Stimulated activated naive CD8-positive, alpha-beta T cell treated with anti-CD3 and anti-CD28 coated beads, Interleukin-15, Interleukin-2, amounts not matched to agents 100 ng/mL and 50 ng/mL, for 24 hours (primary cell): ENCODE results near the gene SORCS2.

Source experiments
- H3K27ac Mint-ChIP-seq: one replicate; pipeline ENCODE4 v1.8.0; 2021; ENCODE audit warnings: mild to moderate bottlenecking, mixed read lengths
- H3K27me3 Mint-ChIP-seq: one replicate; pipeline ENCODE4 v1.8.0; 2021; ENCODE audit warnings: mixed read lengths
- H3K36me3 Mint-ChIP-seq: one replicate; pipeline ENCODE4 v1.8.0; 2021; ENCODE audit warnings: low read depth, mixed read lengths
- H3K4me1 Mint-ChIP-seq: one replicate; pipeline ENCODE4 v1.8.0; 2021; ENCODE audit warnings: low read depth, mixed read lengths
- H3K4me3 Mint-ChIP-seq: one replicate; pipeline ENCODE4 v1.8.0; 2021; ENCODE audit warnings: mild to moderate bottlenecking, mixed read lengths
- H3K9me3 Mint-ChIP-seq: one replicate; pipeline ENCODE4 v1.8.0; 2021; ENCODE audit warnings: mixed read lengths

SORCS2 gene

DNA sequence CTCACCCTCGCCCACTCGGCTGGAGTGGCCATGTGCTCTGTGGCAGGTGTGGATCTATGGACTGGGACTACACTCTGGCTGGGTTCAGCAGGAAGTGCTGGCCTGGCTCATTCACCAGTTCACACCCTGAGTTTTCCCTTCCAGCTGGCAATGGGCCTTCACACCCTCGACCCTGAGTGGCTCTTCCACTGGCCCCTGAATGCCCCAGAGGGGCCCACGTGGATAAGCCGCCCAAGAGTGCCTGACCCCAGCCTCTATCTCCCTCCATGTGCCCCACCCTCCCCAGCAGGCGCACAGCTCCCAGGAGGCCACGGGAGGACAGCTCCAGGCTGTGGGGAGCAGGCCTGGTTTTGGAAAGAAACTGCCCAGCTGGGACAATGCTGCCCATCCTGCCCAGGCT is 513.3 kb downstream of the SORCS2 start:
- H3K4me3 Mint-ChIP-seq: no peak overlapping the region
- no peaks in the 10 kb centered on the region for H3K4me1 Mint-ChIP-seq
- no peak overlapping the region for H3K27ac Mint-ChIP-seq
- no peaks in the 10 kb centered on the region for H3K36me3 Mint-ChIP-seq
- no peaks in the 10 kb centered on the region for H3K9me3 Mint-ChIP-seq
- no peaks in the 10 kb centered on the region for H3K27me3 Mint-ChIP-seq

DNA sequence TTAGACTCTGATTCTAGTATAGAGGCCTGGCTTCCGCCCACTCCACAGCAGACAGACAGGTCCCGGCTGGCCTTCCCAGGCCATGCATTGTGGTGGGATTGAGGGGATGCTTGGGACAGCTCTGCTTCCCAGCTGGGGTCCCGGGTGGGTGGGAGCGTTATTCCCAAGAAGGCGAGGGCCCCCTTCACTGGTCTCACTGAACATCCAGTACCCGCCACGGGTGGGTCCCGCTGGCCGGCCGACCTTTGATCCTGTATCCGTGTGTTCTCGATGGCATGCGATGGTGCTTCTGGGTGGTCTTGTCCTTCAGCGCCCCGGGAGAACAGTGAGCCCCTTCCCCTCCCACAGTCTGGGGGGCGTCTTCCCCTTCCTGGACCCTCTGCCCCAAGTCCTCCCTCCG is 515.9 kb downstream of the SORCS2 start:
- H3K4me3 Mint-ChIP-seq: no peak overlapping the region
- H3K4me1 Mint-ChIP-seq: no peaks in the 10 kb centered on the region
- H3K27ac Mint-ChIP-seq: no peak overlapping the region
- H3K9me3 Mint-ChIP-seq: no peaks in the 10 kb centered on the region
- no peaks in the 10 kb centered on the region for H3K36me3 Mint-ChIP-seq
- H3K27me3 Mint-ChIP-seq: no peaks in the 10 kb centered on the region

DNA sequence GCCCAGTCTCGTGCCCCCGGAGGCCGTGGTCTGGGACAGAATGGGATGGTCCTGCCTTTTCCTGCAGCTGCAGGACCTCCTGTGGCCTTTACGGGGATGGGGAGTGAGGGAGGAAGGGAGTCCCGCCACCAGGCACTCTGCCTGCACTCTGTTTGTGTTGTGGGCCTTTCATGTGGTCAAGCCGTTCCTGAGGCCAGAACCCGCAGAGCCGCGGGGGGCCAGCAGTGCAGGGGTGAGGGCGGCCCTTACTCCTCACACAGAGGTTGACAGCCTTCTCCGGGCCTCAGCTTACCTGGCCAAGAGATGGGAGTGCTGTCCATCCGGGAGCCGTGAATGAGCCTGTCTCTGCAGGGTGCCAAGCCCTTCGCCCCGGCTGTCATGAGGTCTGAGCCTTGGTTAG is 516.6 kb downstream of the SORCS2 start:
- no peaks in the 10 kb centered on the region for H3K36me3 Mint-ChIP-seq
- no peaks in the 10 kb centered on the region for H3K4me1 Mint-ChIP-seq
- H3K27ac Mint-ChIP-seq: no peak overlapping the region
- no peaks in the 10 kb centered on the region for H3K9me3 Mint-ChIP-seq
- no peaks in the 10 kb centered on the region for H3K27me3 Mint-ChIP-seq
- no peak overlapping the region for H3K4me3 Mint-ChIP-seq

DNA sequence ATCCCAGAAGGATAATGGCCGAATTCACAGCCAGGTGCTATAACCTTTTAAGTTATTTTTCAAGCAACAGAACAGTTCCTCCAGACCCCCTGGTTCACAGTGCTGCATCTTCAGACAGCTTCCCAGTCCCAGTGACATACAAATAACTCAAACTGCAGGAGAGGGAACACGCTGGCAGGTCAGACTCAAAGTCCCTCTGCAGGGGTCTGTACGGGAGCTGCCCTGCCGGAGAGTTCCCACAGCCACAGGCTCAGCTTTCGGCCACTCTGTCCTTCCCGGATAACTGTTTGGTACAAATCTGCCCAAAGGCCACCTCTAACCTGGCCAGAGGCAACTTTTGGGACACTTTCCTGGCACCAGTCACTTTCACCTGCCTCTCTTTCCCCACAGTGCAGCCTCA is 517.1 kb downstream of the SORCS2 start:
- H3K4me1 Mint-ChIP-seq: no peaks in the 10 kb centered on the region
- H3K4me3 Mint-ChIP-seq: no peak overlapping the region
- H3K27ac Mint-ChIP-seq: no peak overlapping the region
- H3K36me3 Mint-ChIP-seq: no peaks in the 10 kb centered on the region
- H3K27me3 Mint-ChIP-seq: no peaks in the 10 kb centered on the region
- no peaks in the 10 kb centered on the region for H3K9me3 Mint-ChIP-seq

DNA sequence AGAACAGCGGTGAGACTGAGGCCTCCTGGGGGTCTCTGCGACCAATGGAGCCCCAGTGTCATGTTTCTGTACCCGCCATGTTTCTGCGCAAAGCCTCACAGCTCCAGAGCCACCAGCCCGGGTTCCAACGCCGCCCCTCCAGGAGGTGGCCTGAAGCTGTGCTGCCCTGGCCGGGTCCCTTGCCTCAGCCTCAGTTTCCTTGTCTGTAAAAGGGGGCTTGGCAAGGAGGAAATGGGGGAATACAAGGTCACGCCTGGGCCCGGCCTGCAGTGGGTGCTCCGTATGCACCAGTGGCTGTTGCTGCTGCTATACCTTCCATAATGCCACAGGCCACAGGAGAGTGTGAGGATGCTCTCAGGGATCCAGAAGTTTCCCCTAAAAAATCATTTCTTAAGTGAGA is 517.8 kb downstream of the SORCS2 start:
- no peaks in the 10 kb centered on the region for H3K36me3 Mint-ChIP-seq
- no peaks in the 10 kb centered on the region for H3K4me1 Mint-ChIP-seq
- no peaks in the 10 kb centered on the region for H3K27me3 Mint-ChIP-seq
- H3K9me3 Mint-ChIP-seq: no peaks in the 10 kb centered on the region
- no peak overlapping the region for H3K4me3 Mint-ChIP-seq
- H3K27ac Mint-ChIP-seq: no peak overlapping the region

DNA sequence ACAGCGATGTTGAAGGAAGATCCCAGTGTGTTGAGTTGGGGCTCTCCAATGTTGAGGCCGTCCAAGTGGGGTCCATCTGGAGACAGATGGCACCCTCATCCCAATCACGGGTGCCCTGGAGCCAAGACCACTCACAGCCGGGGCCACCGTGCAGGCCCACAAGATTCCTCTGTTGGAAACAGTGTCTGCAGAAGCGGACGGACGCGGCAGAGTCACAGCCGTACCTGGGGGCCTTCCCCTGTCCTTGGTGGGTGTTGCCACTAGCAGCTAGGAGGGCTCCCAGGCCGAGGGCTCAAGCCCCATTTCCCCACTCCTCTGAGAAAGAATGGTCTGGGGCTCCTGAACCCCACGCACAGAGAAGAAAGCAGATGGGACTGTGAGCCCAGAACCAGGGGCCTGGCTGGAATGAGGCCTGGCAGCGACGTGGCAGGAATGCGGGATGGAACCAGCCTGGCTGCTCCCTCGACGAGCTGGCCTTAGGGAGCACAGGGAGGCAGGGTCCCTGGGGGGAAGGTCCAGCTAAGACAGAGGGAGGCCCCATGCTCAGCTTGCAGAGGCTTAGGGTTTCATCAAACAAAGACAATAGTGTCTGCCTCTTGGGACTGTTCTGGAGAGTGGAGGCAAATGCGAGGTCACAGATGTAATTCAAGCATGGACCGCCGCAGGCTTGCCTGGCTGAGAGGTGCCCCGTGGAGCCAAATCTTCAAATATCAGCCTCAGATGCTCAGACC is 518.4 kb downstream of the SORCS2 start:
- Mint-ChIP-seq H3K9me3 (no peaks in the 10 kb centered on the region), H3K36me3 (no peaks in the 10 kb centered on the region), H3K27ac (no peak overlapping the region), H3K4me1 (no peaks in the 10 kb centered on the region), H3K27me3 (no peaks in the 10 kb centered on the region), H3K4me3 (no peak overlapping the region)

DNA sequence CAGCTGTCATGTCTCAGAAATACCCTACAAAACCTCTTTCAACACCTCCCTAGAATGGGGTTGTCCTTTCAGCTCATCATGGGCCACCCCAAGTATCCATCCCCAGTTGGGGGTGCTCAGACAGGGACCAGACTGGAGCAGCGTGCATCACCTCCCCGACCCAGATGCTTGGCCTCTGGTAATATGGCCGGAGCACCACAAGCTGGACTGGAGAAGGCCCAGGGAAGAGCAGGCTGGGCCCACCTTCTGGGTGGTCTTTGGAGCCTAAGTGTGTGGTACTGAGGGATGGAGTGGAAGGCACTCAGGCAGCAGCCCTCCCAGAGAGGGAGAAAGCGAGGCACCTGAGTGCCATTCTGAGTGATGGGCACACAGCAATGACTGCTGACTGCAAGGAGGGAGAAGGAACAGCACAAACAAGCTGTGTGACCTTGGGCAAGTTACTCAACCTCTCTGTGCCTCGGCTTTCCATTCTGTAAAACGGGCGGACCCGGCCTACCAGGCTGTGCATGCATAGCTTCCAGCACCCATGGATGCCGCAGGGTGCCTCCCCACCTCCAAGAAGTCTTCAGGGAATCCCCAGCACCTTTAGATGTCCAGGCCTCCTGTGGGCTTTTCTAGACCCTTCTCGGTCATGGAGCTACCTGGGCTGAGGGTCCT is 519.1 kb downstream of the SORCS2 start:
- no peak overlapping the region for H3K4me3 Mint-ChIP-seq
- H3K27ac Mint-ChIP-seq: no peak overlapping the region
- H3K27me3 Mint-ChIP-seq: no peaks in the 10 kb centered on the region
- H3K9me3 Mint-ChIP-seq: no peaks in the 10 kb centered on the region
- H3K36me3 Mint-ChIP-seq: no peaks in the 10 kb centered on the region
- H3K4me1 Mint-ChIP-seq: no peaks in the 10 kb centered on the region

DNA sequence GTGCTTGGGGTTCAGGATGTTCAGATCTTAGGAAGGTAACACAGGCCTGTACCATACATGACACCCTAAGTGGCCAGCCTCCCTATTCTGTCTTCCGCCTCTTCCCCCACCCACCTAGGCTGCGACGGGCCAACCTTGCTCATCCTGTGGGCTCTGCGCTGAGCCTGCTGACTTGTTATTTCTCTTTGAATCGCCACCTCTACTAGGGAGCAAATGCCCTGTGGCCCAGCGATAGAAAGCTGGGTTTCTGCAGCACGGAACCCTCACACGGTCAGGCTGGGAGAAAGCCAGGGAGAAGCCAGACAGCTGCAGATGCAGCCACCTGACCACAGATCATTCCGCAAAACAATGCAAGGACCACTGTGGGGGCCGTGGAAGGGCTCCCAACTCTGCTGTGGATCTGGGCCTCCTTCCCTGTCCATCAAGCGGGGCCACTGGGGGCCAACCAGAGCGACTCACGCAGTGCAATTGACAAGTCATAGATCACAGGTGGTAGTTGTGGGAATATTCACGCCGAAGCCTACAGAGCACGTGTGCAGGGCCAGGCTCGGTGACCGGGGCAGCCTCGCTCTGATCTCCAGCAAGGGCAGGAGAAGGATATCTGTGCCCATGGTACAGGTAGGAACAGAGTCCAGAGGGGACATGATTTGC is 519.8 kb downstream of the SORCS2 start:
- Mint-ChIP-seq H3K4me3 (no peak overlapping the region), H3K36me3 (no peaks in the 10 kb centered on the region), H3K9me3 (no peaks in the 10 kb centered on the region), H3K4me1 (no peaks in the 10 kb centered on the region), H3K27me3 (no peaks in the 10 kb centered on the region), H3K27ac (no peak overlapping the region)

DNA sequence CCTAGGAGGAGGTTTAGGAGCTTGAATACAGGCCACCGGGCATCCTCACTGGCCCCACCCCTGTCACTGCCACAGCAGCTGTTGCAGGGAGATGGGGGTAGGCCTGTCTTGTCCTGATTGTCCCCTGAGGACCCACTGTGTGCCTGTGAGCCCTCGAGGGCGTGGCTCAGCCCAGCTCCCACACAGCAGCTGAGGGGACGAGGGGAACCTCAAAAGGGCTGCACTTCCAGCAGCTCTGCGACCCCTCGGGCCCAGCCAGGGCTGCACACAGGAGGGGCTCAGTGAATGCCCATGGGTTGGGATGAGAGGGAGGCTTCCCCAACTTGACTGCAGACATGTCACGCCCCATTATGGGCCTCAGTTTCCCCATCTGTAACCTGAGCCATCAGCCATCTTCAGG is 521.4 kb downstream of the SORCS2 start:
- H3K4me1 Mint-ChIP-seq: no peaks in the 10 kb centered on the region

DNA sequence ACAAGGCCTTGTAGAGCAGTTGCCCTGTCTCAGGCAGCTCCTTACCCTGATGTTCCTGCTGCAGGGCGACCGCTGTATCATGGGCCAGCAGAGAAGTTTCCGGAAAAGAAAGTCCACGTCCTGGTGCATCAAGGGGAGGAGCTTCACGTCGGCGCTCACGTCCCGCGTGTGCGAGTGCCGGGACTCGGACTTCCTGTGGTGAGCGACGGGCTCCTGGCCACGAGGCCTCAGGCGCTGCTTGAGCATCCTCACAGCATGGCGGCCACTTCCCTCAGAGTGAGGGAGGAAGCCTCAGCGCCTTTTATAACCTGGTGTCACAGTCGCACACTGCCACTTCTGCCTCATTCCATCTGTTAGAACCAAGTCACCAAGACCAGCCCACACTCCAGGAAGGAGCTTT is 521.8 kb downstream of the SORCS2 start:
- Mint-ChIP-seq H3K4me3 (no peak overlapping the region), H3K9me3 (no peaks in the 10 kb centered on the region), H3K27me3 (no peaks in the 10 kb centered on the region), H3K36me3 (no peaks in the 10 kb centered on the region), H3K27ac (no peak overlapping the region), H3K4me1 (no peaks in the 10 kb centered on the region)

More for the DNA sequence above, 521.4 kb downstream of the SORCS2 start:
- Mint-ChIP-seq H3K27me3 (no peaks in the 10 kb centered on the region), H3K27ac (no peak overlapping the region), H3K9me3 (no peaks in the 10 kb centered on the region), H3K4me3 (no peak overlapping the region), H3K36me3 (no peaks in the 10 kb centered on the region)

DNA sequence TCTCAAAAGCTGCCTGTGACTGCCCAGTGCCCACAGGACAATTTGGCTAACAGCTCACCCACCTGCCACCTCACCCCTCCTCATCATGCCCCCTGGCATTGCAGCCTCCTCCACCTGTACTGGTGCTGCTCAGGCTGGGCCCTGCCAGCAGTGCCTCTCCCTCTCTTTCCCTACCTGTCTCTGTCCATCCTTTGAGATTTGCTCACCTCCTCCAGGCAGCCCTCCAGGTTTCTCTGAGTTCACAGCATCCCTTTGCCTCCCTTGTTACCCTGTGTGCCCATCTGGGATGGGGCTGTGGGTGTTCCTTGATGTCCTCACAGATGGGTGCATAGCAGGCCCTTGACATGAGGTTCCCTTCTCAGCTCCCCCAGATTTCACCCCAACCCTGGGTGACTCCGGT is 522.4 kb downstream of the SORCS2 start:
- Mint-ChIP-seq H3K27ac (no peak overlapping the region), H3K4me1 (peaks cover 1% of the 10 kb centered on the region), H3K4me3 (no peak overlapping the region)

DNA sequence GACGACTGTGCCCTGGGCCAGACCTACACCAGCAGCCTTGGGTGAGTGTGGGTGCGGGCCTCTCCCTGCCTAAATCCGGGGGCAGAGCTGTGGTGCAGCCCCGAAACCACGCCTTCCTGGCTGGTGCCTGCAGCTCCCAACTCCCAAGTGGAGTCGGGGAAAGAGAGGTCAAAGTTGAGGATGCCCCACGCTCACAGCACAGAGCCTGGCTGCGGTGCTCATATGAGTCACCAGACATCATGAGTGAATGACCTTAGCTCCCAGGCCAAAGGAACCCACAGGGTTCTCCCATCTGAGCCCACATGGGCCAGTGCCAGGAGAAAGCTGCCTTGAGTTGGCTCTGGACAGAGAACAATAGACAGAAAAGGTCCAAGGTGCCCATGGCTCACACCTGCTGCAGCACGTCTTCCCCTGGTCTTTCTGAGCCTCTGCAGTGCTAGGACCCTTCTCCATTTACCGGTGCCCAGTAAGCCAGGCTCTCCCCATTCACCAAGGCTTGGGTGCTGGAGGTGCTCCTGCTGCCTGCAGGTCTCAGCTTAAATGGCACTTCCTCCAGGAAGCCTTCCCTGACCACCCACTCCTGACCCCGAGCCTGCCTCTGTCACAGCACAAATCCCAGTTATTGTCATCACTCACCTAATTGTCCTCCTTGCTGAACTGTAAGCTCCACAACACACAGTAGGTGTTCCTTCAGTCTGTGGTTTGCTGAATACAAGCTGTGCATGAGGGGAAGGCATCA is 523.1 kb downstream of the SORCS2 start:
- Mint-ChIP-seq H3K27me3 (peaks cover 6% of the 10 kb centered on the region), H3K36me3 (no peaks in the 10 kb centered on the region), H3K4me1 (peaks cover 3% of the 10 kb centered on the region), H3K9me3 (no peaks in the 10 kb centered on the region), H3K27ac (no peak overlapping the region), H3K4me3 (no peak overlapping the region)

More for the DNA sequence above, 522.4 kb downstream of the SORCS2 start:
- H3K27me3 Mint-ChIP-seq: peaks cover 1% of the 10 kb centered on the region
- no peaks in the 10 kb centered on the region for H3K9me3 Mint-ChIP-seq
- no peaks in the 10 kb centered on the region for H3K36me3 Mint-ChIP-seq

DNA sequence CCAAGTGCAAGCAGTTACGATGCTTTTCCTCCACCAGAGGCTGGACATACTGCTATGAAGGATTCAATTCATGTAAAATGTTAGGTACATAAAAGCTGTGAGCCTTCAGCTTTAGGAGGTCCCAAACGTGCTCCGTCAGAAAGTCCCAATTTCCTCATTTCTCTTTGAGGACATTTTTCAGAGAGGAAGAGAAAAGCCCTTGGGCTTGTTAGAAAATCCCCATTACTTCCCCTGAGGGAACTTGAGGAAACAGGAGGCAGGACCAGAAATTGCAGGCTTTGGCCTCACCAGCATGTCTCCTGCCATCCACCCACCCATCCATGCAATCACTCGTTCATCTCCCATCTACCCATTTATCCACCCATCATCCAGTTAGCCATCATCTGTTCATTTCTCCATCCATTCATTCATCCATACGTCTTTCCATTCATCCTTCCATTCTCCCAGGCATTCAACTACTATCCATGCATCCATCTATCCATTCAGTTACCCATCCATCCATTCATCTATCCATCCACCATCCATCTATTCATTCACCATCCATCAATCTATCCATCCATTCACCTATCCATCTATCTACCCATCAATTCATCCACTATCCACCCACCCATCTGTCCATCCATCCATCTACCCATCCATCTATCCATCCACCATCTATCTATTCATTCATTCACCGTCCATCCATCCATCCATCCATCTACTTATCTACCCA is 523.8 kb downstream of the SORCS2 start:
- Mint-ChIP-seq H3K4me3 (no peak overlapping the region), H3K36me3 (no peaks in the 10 kb centered on the region), H3K27ac (no peak overlapping the region), H3K4me1 (peaks cover 3% of the 10 kb centered on the region), H3K27me3 (peaks cover 7% of the 10 kb centered on the region), H3K9me3 (no peaks in the 10 kb centered on the region)

DNA sequence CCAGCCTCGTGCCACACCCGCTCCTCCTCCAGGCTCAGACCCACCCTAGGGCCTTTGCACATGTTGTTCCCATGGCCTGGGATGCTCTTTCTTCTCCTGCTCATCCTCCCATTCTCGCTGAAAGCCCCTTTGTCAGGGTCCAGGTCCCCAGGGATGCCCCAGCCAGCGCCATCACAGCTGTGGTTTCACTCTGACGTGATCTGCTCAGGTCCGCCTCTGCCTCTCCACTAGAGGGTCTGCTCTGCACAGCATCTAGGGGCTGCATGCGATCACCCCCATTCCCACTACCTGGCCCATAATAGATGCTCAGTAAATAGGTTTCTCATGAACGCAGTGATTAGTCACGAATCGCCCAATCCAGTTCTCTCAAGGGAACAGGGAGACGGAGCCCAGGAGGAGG is 524.8 kb downstream of the SORCS2 start:
- no peaks in the 10 kb centered on the region for H3K9me3 Mint-ChIP-seq
- no peak overlapping the region for H3K27ac Mint-ChIP-seq
- H3K27me3 Mint-ChIP-seq: peaks cover 11% of the 10 kb centered on the region
- H3K36me3 Mint-ChIP-seq: no peaks in the 10 kb centered on the region
- H3K4me3 Mint-ChIP-seq: no peak overlapping the region
- H3K4me1 Mint-ChIP-seq: peaks cover 3% of the 10 kb centered on the region
